Colonic mucosa (tissue), 4 donors: Measurements from ENCODE around the gene RIMBP3C. TPM values are rescaled to one million over a fixed set of nuclear protein-coding genes. Genes with fewer than 3 reads are reported as not detected.
"Not testable (repeated sequence)": the region's sequence is repeated elsewhere in the genome, so short reads cannot be mapped to it uniquely, and the experiment has no call there.

Experiments used
- DNase-seq: peaks from one replicate; pipeline ENCODE4 v3.0.0-alpha.2; 2020
- H3K27ac ChIP-seq: fragments of 200-600 bp; one replicate; pipeline ENCODE4 v1.8.0; 2021
- H3K27me3 ChIP-seq: fragments of 200-600 bp; one replicate; pipeline ENCODE4 v1.8.0; 2021
- H3K36me3 ChIP-seq: fragments of 200-600 bp; one replicate; pipeline ENCODE4 v1.8.0; 2021
- H3K4me1 ChIP-seq: fragments of 200-600 bp; one replicate; pipeline ENCODE4 v1.8.0; 2021; ENCODE audit warnings: mild to moderate bottlenecking
- H3K4me3 ChIP-seq: fragments of 200-600 bp; one replicate; pipeline ENCODE4 v1.8.0; 2021
- H3K9ac ChIP-seq, 2 donors: one replicate each; pipeline ENCODE4 v1.7.0; 2013; ENCODE audit warnings: control low read depth in 2 of 2, low read depth in 2 of 2, low read length in 2 of 2
- H3K9me3 ChIP-seq: fragments of 200-600 bp; one replicate; pipeline ENCODE4 v1.8.0; 2021
- intact Hi-C: fragments of 100-400 bp; cut with DNase I; formaldehyde crosslinking; loops from one replicate; pipeline ENCODE4 v1.14.1; 2022
- total RNA-seq, 2 donors: library from RNA; stranded (reverse); fragmentation: NEBNext Ultra II Directional in 1 of 2; extraction: Animal tissue kit (Norgen Biotek cat#: 25700) in 1 of 2; gene quantifications; one replicate each; pipeline ENCODE4 v1.2.1, GENCODE V29; 2021
- donor health status: healthy.
- donor health status: DM: no; HTN: no; CAD: no.
- donor health status: DM: no; HTN: no; CAD: no.

RIMBP3C gene
- total RNA-seq, 2 donors from 2014 or later: 0.07 TPM; not detected in 1

- H3K36me3 ChIP-seq, H3K9ac ChIP-seq, H3K4me1 ChIP-seq, H3K27ac ChIP-seq, H3K9me3 ChIP-seq, intact Hi-C loops, H3K4me3 ChIP-seq, DNase-seq, H3K27me3 ChIP-seq: not testable (repeated sequence)
Measured at GRCh38 chr22:21499623-21500506, 51.4 kb downstream of the RIMBP3C start.

GRCh38 chr22:21498489-21498888 is 52.8 kb downstream of the RIMBP3C start:
- H3K9ac ChIP-seq, H3K27ac ChIP-seq, intact Hi-C loops, H3K4me1 ChIP-seq, H3K9me3 ChIP-seq, DNase-seq, H3K36me3 ChIP-seq, H3K27me3 ChIP-seq, H3K4me3 ChIP-seq: not testable (repeated sequence)

- H3K9ac ChIP-seq, H3K27me3 ChIP-seq, intact Hi-C loops, H3K9me3 ChIP-seq, DNase-seq, H3K4me3 ChIP-seq, H3K36me3 ChIP-seq, H3K4me1 ChIP-seq, H3K27ac ChIP-seq: not testable (repeated sequence)
Measured at GRCh38 chr22:21497984-21498383, 53.3 kb downstream of the RIMBP3C start.

Other genes starting within 250 kb of the RIMBP3C start
- gene RIMBP3B, start 167.7 kb downstream of the RIMBP3C start, total RNA-seq: under 1 TPM; 0.05 to 0.11 TPM
- 1 to 10 TPM; 6.0 to 6.3 TPM for gene HIC2, start 134.1 kb downstream of the RIMBP3C start, total RNA-seq
- gene TMEM191C, start 84.1 kb downstream of the RIMBP3C start, total RNA-seq: 1 to 10 TPM in 1 of 2 donors, under 1 TPM in 1; 0.80 to 3.3 TPM
- 10 to 100 TPM; 56.8 to 78.7 TPM for gene UBE2L3, start 16.3 kb upstream of the RIMBP3C start, total RNA-seq
- gene YDJC, start 78.6 kb upstream of the RIMBP3C start, total RNA-seq: 10 to 100 TPM; 21.1 to 35.4 TPM
- under 1 TPM in 1 of 2 donors, not detected in 1; 0.59 TPM for gene CCDC116, start 81.3 kb upstream of the RIMBP3C start, total RNA-seq
- 100 to 1,000 TPM in 1 of 2 donors, 10 to 100 TPM in 1; 48.8 to 177 TPM for gene SDF2L1, start 90.8 kb upstream of the RIMBP3C start, total RNA-seq
- gene PPIL2, start 114.6 kb upstream of the RIMBP3C start, total RNA-seq: 10 to 100 TPM; 41.9 to 63.2 TPM
- gene YPEL1, start 184.3 kb upstream of the RIMBP3C start, total RNA-seq: 1 to 10 TPM; 2.2 to 2.9 TPM